GM21360 (cell line): ENCODE data around the gene GAL3ST1.
"Not testable (repeated sequence)": the region's sequence is repeated elsewhere in the genome, so short reads cannot be mapped to it uniquely, and the experiment has no call there.

ENCODE experiments used
- ATAC-seq: cut with Tn5 transposase; IDR thresholded peaks from one replicate; pipeline ENCODE4 v1.9.1; 2021; ENCODE audit warnings: mild to moderate bottlenecking, moderate library complexity; ENCODE audit not compliant: unreplicated experiment

The GAL3ST1 gene

DNA sequence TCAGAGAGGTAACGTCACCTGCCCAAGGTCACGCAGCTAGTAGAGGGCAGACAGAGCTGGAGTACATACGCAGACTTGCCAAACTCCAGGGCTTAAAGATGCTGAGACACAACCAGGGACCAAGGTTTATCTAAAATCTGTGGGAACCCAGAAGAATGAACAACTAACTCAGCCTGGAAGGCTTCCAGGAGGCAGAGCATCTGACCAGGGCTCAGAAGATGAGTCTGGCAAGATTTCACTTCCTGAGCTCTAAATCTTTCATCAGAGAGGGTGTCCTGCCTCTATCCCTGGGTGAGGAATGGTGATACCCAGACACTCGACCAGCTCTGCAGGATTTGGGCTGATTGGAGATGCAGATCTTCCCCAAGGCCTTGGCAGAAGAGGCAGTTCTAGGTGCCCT is 9.1 kb downstream of the GAL3ST1 start:
- ATAC-seq = no peak

GRCh38 chr22:30564761-30565119 is 9.7 kb downstream of the GAL3ST1 start:
- no peak for ATAC-seq

- ATAC-seq = no peak
Measured at GRCh38 chr22:30564045-30564760, 10.3 kb downstream of the GAL3ST1 start.

DNA sequence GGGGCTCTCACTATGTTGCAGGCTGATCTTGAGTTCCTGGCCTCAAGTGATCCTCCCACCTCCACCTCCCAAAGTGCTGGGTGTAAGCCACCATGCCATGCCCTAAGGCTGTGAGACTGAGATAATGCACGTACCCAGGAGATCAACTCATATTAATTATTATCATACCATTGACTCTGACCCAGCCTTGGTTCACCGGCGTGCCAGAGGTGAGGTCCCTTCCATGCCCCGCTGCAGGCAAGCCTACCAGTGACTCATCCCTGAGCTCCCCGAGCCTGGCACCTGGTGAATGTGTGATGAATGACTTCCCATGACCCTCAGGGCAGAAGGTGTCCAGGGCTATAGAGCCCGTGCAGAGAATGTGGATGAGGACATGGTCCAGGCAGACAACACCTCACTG is 12.1 kb downstream of the GAL3ST1 start:
- ATAC-seq = no peak

DNA sequence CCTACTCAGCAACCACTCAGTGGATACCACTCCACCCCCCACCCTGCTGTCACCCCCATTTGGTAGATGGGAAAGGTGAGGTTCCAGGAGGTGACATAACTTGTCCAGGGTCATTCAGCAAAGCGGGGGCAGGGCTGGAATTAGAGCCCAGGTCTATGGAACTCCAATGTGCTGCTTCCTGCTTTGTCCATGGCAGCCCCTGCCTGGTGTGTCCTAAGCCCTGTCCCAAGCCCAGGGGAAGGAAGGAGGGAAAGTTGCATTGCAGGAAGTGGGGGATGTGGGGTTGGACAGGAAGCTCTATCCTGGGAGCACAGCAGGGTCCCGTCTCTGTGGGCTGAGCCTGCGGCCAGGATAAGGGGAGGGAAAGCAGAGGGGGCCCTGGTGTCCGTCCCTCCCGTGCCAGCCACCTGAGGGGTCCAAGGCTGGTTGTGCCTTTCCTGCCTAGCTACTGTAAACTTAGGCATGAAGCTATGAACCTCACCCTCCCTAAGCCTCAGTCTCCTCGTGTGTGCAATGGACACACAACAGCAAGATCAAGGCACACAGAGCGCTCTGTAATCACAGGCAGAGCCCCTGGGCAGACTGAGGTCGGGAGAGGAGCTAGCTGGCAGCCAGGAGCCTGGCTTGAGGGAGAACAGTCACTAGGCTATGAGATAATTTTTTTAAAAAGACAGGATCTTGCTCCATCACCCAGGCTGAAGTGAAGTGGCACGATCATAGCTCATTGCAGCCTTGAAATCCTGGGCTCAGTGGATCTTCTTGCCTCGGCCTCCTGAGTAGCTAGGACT is 12.9 kb downstream of the GAL3ST1 start:
- no peak for ATAC-seq

DNA sequence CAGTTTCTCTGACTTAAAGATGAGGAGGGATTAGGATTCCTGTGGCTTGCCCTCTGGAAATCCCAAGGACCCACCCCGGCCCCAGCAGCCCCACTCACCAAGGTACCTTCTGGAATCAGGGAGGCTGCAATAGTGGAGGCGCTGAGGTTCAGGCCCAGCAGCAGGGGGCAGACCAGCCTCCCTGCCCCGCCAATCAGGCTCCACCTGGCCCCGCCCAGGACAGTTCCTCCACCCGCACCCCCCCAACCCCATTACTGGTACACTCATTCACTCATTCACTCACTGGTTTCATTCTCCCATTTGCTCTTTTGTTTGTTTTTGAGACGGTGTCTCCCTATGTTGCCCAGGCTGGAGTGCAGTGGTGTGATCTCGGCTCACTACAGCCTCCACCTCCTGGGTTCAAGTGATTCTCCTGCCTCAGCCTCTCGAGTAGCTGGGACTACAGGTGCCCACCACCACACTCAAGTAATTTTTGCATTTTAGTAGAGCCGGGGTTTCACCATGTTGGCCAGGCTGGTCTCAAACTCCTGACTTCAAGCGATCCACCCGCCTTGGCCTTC is 13.7 kb downstream of the GAL3ST1 start:
- ATAC-seq = not testable (repeated sequence)

DNA sequence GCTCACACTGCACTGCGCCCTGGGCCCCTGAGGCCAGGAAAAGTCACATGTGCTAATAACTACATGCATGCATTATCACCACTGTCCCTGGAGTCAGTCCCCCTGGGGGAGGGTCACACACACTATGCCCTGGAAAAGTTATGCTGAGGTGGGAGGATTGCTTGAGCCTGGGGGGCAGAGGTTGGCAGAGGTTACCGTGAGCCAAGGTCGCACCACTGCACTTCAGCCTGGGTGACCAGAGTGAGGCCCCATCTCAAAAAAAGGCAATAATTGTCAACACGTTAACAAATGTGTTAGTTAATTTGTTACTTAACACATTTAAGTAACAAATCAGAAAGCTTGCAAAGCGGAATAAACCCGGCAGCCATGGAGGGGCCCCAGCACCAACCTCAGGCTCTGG is 14.6 kb downstream of the GAL3ST1 start:
- no peak for ATAC-seq

- ATAC-seq = no peak
Measured at GRCh38 chr22:30557243-30557642, 17.2 kb downstream of the GAL3ST1 start.

DNA sequence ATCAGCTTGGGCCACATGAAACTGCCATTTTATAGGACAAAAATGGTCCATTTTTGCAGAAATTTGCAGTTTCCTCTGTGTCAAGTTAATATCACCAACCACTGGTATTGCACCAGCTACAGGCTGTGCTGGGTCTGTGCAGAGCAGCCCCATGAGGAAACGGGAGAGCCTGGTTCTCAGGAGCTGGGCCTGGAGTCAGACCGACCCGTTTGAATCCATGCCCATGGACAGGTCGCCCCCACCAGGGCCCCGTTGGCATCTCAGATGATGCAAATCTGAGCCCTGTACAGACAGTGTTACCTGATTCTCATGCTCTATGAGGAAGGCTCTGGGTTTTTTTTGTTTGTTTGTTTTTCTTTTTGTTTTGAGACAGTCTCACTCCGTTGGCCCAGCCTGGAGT is 18.1 kb downstream of the GAL3ST1 start:
- no peak for ATAC-seq

DNA sequence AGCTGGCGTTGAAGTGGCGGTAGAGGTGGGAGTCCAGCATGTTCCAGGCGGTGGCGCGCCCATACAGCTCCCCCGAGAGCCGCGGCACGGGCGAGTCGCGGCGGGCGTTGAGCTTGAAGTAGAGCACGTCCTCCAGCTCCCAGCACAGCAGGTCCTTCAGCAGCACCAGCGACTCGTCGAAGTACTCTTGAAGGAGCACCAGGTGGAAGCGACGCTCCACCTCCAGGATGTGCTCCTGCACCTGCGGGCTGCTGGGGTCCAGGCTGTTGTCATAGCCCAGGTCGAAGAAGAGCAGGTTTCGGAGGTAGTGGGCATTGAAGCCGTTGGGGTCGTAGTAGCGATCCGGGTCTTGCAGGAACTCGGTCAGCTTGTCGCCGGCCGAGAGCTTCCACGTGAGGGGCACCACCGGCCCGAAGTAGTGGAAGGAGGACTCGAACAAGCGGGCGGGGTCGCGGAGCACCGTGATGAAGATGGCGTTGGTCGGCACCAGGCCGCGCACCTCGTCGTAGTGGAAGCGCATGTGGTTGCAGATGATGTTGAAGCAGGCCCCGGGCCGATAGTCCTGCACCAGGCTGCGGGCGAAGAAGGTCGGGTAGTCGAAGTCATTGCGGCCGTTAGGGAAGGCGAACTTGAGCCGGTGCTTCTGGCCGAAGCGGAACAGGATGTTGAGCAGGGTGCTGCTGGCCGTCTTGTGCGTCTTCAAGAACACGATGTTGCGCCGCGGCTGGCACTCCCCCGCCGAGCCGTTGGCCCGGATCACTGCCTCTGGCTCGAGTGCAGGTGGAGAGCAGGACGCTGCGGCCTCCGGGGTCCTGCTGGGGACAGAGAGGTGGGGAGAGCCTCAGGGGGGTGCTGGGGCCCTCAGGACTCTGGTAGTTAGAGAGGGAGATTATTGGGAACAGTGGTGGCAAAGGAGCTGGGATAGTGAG is 18.9 kb downstream of the GAL3ST1 start:
- ATAC-seq = no peak

DNA sequence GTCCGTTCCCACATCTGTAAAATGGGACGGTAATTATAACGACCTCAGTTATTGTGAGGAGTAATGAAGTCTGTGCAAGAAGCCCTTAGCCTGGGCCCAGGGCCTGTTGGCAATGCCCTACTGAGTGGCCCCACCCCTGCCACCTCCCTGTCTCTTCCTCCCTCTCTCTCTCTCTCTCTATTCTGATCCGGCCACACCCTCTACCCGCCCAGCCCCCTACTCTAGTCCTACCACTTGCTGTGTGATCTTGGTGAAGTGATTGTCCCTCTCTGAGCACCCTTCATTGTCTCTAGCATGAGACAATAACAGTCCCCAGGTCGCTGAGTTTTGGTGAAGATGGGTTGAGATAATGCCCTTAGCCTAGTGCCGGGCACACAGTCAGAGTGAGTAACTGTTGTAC is 20.5 kb downstream of the GAL3ST1 start:
- no peak for ATAC-seq

DNA sequence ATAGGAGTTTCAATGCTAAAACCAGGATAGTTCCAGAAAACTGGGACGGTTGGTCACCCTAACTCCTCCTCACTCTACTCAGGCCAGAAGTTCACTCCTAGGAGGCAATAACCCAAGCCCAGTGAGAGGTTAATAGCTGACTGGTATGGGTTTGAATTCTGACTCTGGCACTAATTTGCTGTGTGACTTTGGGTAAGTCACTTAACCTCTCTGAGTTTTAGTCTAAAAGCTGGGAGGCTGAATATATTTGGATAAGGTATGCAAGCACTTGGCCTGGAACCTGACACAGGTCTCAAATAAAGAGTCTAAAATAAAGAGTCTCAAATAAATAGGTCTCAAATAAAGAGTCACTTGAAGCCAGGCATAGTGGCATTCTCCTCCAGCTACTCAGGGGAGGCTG is 21.7 kb downstream of the GAL3ST1 start:
- no peak for ATAC-seq

DNA sequence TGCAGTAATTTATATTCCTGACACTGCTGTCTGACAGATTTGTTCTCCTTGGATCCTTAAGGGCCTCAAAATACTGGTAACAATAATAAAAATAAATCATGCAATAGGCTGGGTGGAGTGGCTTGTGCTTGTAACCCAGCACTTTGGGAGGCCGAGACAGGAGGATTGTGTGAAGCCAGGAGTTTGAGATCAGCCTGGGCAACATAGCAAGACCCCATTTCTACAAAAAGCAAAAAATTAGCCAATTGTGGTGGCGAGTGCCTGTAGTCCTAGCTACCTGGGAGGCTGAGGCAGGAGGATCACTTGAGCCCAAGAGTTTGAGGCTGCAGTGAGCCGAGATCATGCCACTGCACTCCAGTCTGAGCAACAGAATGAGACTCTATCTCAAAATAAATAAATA is 22.7 kb downstream of the GAL3ST1 start:
- not testable (repeated sequence) for ATAC-seq

GRCh38 chr22:30547188-30547587 is 27.3 kb downstream of the GAL3ST1 start:
- ATAC-seq = no peak

DNA sequence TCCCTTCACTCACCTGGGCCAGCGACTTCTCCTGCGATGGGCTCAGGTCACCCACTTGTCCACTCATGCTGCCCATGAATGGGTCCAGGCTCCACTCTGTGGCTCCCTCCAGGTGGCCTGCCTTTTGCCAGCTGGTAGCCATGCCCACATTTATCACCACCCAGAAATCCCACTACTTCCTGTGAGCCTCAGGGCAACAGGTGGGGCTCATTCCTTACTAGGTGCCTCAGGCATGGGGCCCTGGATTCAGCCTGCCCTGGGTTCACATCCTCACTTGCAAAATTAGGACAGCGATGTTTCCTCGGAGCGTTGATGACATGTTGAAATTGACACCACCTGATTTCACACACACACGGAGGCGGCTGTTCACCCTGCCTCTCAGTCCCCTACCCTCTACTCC is 27.8 kb downstream of the GAL3ST1 start, which contains the start of gene SEC14L6:
TSS of gene SEC14L6 (minus strand) at position 126 of the 400 bp plus-strand sequence. CDS start at position 67, 59 bp downstream.
- ATAC-seq = no peak

DNA sequence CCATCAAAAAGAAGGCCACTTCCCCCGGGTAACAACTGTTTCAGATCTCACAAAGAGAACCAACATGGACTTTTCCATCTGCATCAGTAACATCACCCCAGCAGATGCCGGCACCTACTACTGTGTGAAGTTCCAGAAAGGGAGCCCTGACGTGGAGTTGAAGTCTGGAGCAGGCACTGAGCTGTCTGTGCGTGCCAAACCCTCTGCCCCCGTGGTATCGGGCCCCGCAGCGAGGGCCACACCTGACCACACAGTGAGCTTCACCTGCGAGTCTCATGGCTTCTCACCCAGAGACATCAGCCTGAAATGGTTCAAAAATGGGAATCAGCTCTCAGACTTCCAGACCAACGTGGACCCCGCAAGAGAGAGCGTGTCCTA is 31.7 kb downstream of the GAL3ST1 start:
- no peak for ATAC-seq

- ATAC-seq = no peak
Measured at GRCh38 chr22:30541961-30542810, 32.3 kb downstream of the GAL3ST1 start.

- ATAC-seq = not testable (repeated sequence)
Measured at GRCh38 chr22:30541511-30541910, 33.0 kb downstream of the GAL3ST1 start.

- ATAC-seq = no peak
Measured at GRCh38 chr22:30539368-30539767, 35.1 kb downstream of the GAL3ST1 start.

- no peak for ATAC-seq
Measured at GRCh38 chr22:30538280-30538679, 36.2 kb downstream of the GAL3ST1 start.
